GM21447 (cell line): ENCODE data around the gene RIPOR1.
A peak's percentile ranks its signal among the peaks of the same experiment; 100 is the strongest.
"Not testable (repeated sequence)": the region's sequence is repeated elsewhere in the genome, so short reads cannot be mapped to it uniquely, and the experiment has no call there.

Experiments
- ATAC-seq: cut with Tn5 transposase; IDR thresholded peaks from one replicate; pipeline ENCODE4 v1.9.1; 2021; ENCODE audit not compliant: unreplicated experiment

The RIPOR1 gene

DNA sequence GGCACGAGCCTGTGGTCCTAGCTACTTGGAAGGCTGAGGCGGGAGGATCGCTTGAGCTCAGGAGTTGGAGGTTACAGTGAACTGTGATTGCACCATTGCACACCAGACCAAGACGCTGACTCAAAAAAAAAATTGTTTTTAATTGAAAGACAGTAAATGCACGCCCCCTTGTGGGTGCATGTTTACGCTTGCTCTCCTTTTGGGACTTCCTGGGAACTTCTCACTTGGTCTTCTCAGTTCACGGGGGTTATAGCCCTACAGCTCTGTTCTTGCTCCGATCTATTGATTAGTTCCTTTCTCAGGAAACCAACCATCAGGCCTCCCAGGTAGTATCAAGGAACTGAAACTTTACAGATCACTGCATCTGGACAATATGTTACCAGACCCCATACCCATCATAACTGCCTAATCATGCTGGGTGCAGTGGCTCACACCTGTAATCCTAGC is 14.2 kb upstream of the RIPOR1 start:
- ATAC-seq = peak; percentile 49

DNA sequence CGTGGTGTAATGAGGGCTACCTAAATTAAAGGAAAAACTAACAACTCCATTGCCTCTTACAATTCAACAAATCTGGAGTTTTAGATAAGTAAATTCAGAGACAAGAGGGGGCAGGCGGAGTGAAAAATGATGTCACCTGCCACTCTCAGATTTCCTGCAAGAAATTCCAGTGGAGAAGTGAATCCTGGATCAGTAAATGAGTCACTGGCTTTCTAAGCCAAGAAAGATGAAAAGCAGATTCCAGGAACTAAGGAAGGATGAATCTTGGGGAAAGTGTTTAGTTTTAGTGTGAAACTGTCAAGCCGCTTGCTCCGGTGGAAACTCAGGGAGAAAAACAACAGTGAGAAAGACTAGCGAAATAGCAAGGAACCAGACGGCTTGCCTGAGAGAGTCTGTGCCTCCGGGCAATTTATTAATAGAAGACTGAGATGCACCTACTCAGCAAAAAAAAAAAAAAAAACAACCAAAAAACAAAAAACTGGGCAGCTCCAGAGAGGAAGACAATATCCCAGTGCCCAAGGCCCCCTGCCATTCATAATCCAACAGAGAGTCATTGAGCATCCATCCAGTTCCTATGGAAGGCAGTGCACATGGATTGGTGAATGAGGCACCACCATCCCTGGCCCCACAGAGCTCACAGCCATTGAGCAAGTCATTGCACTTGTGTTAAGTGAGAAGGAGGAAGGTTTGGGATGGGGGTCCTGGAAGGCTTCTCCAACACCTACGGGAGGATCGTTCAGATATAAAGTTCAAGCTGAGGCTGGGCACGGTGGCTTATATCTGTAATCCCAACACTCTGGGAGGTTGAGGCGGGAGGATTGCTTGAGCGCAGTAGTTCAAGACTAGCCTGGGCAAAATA is 12.1 kb upstream of the RIPOR1 start:
- no peak for ATAC-seq

DNA sequence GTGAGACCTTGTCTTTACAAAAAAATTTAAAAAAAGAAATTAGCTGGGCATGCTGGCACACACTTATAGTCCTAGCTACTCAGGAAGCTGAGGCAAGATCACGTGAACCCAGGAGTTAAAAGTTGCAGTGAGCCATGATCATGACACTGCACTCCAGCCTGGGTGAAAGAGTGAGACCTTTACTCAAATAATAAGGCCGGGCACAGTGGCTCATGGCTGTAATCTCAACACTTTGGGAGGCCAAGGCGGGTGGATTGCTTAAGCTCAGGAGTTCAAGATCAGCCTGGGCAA is 11.5 kb upstream of the RIPOR1 start:
- ATAC-seq = no peak

DNA sequence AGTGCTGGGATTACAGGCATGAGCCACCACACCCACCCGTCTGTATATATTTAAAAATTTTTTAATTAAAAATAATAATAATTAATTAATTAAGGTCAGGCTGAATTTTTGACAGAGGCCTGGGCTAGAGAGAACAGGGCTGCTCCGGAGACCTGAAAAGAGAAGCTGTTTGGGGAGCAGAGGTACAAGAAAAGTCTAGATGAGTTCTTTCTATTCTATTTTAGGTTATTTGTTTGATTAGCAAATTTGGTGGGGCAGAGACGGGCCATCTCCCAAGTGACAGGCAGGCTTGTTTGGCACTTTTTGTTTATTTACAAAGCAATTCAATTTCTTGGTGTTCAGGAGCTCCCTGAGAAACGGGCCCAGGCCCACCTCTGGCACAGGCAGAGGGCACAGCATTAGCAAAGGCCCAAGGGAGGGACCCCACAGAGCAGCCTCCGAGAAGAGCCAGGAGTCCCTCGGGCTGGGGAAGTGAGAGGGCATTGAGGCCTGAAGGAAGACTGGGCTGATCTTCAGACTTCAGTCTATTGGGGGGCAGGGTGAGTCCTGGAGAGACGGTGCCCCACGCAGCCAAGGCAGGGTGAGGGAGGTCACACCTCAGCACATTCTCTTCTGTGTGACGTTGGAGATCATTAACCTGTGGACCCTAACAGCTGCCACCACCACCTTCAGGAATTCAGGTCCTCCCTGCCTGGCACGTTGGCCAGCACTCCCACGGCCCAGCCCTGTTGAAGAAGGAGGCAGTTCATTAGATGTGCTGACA is 10.8 kb upstream of the RIPOR1 start:
- ATAC-seq = peak; percentile 34

DNA sequence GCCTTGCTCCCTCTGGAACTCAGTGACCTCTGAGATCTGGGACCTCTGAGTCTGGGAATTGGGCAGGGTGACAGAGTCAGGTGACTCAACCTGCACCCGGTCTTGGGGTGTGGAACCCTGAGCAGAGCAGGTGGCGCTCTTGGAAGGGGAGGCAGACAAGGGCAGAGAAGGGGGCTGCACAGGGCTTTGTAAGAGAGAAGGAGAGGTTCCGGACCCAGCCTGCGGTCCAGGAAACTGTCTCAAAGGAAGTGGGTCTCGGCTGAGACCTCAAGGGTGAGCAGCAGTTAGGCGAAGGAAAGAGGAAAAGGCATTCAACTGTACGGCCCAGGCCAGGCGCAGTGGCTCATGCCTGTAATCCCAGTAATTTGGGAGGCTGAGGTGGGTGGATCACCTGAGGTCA is 10.0 kb upstream of the RIPOR1 start:
- ATAC-seq = no peak

DNA sequence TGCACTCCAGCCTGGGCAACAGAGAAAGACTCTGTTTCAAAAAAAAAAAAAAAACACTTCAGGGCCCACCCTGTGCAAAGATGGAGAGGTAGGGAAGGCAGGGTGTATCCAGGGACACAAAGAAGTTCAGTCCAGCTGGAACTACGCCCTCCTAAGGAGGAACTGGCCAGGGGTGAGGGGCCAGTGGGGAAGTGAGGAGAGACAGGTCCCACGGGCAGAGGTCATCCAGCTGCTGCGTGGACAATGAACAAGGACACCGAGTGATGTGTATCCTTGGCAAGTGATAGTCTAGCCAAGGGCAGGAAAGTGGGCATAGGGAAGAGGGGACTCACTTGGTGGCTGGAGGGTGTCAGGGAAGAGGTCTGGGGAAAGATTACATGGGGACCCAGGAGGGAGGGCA is 9.4 kb upstream of the RIPOR1 start:
- no peak for ATAC-seq

DNA sequence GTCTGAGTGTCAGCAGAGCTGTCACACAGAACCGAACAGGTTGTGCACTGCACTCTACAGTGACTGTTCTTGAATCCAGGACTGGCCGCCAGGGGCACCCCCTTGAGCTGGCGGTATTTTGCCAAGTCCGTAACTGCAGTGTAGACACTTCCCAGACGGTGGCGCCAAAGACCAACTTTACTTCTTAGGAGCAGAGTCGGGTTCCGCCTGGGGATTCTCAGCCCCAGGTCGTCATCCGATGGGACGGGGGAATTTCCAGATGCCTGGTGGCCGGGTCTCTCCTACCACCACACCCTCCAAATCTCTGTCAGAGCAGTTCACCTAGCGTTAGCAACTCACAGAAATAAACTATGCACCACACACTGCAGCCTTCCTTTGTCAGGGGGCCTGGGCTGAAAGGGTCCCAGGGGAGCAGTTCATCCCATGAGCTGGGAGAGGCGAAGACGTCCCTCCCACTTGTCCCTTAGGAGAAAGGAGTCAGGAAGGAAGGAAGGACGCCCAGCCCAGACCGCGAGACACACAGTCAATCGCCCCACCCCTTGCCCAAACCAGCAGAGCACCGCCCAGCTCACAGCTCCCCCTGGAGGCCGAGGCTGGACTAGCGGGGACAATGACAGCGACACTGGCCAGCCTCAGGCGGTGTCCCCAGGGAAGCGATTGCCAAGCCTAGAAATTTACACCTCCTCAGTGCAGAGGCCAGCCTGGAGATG is 7.4 kb upstream of the RIPOR1 start:
- ATAC-seq = peak; percentile 63

DNA sequence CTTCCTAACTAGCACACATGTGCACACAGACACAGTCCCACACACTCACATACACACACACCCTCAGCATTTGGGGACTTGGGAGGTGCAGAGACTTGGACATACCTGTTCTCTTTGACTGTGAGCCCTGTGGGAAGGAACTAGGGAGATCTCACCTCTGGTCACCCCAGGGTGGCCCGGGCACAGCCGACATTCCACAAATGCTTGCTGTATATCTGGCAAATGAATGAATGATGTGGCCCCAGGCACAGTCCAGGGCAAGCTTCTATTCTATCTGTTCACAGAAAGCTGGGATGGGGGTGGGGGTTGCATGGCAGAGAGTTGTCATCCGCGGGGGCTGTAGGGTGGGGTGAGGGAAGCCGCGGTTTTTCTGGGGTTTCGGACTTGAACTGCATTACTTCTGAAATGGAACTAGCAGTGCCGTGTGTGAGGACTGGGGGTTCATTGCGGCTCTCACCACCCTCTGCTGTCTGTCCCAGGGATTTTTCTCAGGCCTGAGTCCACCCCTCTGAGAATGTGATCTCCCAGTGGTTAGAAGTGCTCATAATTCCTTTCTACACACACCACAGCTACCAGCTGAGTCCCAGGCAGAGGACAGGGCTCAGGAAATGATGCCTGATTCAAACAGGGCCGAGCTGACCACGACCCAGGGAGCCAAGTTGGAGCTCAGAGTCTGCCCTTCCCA is 3.3 kb upstream of the RIPOR1 start:
- no peak for ATAC-seq

DNA sequence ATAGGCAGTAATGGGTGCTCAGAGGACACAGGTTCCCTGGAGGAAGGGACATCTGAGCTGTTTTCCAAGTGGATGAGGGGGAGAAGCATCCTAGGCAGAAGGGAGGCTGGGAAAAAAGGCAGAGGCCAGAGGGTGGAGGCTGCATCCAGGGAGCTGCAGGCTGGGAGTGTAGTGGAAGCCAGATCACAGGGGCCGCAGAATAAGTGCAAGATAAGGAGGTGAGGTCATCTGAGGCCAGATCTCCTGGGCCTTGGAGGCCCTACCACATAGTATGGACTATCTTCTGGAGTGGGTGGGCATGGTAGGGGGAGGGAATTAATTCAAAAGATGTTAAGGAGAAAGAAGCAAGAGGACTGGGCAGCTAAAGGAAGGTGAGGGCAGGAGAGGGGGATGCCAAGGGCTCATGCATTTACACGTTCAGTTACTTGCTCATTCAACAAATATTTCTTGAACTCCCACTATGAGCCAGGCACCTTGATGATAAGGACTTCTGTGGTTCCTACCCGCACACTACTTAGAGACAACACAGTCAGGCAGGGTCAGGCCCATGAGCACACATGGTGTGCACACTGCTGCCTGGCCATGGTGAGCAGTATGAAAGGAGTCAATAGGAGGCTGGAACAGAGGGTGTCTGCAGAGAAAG is 2.4 kb upstream of the RIPOR1 start:
- no peak for ATAC-seq

DNA sequence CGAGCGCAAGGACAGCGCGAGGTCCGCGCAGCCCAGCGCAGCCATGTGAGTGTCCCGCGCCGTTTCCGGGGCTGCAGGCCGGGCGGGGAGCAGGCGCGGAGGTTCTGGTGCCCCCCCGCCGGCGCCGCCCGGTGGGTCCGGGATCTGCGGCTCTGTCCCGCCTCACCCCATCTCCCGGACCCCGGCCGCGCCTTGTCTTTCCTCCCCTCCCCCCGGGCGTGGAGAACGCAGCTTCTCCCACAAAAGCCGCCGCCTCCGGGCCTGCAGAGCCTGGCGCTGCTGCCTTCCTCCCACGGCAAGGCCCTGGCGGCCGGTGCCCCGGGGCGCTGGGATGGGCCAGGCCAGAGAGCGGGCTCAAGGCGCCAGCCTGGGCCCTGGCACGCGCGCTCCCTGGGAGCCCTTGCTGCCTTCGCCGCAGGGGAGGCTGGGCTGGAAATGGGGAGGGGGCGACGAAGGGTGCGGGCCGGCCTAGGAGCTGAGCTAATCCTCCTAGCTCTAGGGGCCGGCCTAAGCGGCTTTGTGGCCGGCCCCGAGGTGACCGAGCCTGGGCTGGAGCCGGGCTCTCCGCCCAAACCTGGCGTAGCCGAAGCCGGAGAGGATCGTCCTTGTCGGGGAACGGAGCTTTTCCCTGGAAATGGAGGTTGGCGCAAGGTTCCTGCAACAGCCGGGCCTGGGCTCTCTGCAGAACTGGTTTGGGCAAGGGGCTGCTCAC is 397 bp downstream of the RIPOR1 start:
- no peak for ATAC-seq

DNA sequence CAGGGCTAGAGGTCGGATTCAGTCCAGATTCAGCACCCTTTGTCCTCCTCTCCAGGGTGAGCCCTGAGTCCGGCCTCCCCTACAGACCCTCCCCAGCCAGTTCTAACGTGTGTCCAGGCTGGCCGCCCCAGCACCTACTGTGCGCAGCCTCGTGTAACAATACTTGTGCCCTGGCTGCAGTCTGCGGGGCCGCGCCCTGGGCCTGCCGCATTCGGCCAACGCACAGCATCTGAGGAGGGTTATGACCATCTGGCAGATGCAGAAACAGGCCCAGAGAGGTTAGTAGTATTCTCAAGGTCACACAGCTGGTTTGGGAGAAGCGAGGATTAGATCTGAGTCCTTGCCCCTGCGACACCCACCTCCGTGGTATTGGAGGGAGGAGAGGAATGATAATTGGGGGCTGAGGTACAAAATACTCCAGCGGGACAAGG is 968 bp downstream of the RIPOR1 start:
- ATAC-seq = no peak

DNA sequence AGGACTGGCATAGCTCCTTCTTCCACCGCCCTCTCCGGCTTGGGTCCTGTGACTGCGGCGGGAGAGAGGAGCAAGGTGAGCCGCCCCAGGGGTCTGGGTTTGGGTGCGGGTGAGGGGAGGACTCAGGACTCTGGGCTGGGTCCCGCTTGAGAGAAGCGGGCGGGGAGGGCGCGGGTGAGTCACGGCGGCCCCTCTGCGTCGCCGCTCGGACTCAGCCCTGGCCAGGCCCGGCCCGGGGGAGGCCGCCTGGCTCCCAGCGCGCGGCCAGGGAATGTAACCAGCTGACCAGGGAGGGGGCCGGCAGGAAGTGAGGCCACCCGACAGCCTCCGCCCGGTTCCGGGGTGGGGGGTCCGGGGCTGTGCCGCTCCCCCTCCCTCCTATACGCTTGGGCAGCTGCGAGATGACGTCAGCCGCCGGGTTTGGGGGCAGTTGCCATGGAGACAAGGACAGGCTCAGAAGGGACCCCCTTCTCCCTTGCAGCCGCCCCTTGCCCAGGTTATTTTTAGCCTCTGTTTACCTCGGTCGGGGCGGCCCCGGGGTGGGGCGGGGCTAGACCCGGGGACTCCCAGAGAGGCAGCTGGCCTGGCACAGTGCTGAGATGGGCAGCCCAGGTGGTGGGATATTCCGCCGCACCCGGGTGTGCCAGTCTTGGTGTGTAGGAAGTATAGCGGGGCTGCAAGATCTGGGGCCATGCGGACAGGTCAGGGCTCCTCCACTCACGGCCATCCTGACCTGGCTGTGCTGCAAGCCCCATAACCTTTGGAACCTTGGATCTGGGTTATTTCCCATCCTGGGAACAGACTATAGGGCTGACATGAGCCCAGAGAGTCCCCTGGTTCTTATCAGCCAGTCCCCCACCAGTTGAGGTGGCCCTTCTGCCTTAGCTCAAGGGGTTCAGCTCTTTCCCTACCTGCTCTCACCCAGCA is 1.6 kb downstream of the RIPOR1 start:
- peak; percentile 42 for ATAC-seq

DNA sequence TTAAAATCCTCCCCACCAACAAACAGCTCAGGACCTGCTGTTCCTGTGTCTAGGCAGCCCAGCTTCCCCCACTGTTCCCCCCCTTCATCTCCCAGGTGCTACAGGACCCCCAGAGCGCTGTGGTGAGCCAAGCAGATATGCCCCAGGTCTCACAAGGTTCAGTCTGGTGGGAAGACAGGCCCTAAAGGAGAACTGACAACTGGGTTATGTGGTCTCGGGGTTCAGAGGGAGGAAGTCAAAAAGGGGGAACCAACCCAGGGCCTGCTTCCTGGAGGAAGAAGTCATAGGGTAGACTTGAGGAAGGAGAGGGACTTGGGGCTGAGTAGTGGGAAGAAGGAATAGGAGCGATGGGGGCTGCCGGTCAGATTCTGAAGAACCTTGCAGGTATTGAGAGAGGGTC is 2.6 kb downstream of the RIPOR1 start:
- ATAC-seq = no peak

DNA sequence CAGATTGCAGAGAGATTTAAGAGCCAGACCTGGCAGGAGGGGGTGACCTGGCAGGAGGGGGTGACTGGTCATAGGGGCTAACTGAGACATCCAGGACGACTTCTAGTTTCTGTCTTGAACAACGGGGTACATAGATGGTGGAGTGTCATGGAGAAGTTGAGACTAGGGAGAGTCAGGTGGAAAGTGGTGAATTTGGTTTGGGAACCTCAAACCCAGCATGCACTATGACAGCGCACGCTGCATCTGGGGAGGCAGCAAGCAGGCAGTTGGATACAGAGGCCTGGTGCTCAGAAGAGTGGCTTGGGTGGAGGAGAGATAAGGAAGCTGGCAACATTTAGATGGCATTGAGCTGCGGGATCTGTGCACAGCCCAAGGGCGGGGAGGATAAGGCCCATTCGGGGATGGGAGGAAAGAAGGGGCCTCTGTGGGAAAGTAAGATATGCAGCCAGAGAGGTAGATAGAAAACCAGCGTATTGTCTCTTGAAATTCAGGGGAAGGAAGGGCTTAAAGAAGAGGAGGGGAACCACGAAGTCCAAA is 4.5 kb downstream of the RIPOR1 start:
- ATAC-seq = no peak

DNA sequence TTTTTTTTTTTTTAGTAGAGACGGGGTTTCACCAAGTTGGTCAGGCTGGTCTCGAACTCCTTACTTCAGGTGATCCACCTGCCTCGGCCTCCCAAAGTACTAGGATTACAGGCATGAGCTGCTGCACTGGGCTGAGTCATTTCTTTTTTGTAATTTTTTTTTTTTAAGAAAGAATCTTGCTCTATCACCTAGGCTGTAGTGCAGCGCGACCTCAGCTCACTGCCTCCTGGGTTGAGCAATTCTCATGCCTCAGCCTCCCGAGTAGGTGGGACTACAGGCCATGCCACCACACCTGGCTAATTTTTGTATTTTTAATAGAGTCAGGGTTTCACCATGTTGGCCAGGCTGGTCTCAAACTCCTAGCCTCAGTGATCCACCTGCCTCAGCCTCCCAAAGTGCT is 5.4 kb downstream of the RIPOR1 start:
- not testable (repeated sequence) for ATAC-seq

DNA sequence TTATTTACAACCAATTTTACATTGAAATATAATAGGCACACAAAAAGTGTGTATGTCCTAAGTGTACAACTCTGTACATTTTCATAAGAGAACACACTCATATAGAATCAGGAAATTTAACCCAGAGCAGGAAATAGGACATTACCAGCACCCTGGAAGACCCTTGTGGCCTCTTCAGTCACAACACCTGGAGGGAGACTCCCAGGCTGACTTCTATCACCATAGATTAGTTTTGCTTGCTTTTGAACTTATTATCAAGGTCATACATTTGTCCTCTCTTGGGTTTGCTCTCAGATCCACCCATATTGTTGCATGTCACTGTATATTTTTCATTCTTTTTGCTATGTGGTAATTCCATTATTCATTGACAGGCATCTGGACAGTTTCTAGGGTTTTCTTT is 5.8 kb downstream of the RIPOR1 start:
- ATAC-seq = no peak

DNA sequence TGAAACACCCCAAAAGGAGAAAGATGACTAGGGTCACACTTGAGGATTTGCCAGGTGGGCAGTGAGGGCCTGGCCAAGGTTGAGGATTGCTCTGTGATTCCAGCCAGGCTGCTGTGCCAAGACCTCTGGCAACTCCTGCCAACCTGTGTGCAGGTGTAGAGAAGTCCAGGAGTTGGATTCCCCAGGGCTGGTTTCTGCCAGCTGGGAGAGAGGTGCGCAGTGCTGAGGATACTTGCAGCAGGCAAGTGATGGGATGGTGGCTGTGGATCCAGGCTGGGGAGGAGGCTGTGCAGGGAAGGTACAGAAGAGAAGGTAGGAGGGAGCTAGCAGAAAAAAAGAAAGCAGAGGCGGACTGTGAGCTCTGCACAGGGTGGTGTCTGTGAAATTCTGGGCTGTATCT is 6.6 kb downstream of the RIPOR1 start:
- ATAC-seq = no peak

DNA sequence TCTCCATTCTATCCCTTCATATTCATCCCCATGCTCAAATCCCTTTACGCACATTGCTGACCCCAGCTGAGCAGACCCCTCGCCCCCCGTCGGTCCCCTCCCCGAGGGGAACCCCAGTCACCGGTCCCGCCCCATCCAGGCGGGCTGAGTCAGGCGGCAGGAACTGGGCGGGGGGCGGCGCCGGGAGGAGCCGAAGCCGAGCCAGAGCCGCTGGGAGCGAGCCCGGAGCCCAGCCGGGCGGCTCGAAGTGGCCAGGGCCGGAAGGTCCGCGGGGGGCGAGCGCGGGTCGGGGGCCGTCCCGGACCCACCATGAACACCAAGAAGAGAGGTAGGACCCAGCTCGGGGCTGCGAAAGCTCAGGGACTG is 8.6 kb downstream of the RIPOR1 start:
- ATAC-seq = peak; percentile 37
